Measurements from ENCODE around the gene JPT2.

Gene JPT2

GRCh38 chr16:1677942-1678499, at the start of gene JPT2:
TSS of gene JPT2 (plus strand) at chr16:1678279. CDS start at chr16:1678313, 34 bp downstream.
- DNase-seq, result peak; percentile 73

GRCh38 chr16:1630450-1631213, 47.4 kb upstream of the JPT2 start:
- DNase-seq, result no peak

DNA sequence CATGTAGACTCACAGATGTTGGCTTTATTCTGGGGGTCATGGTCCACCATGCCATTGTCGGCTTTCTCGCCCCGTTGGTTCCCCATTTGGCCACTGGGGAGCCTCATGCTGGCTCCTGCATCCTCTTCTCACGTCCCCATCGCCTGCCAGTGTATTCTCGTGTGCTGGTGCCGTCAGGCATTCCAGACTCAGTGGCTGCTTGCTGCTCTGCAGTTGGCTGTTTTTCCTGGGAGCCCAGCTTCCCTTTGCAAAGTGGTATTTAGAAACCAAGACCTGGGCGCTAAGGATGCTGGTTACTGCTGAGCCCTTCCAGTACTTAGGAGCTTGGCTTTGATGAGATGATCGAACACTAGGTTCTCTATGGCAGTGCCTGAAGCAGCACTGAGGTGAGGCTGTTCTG, 46.8 kb upstream of the JPT2 start:
- DNase-seq, result no peak

DNA sequence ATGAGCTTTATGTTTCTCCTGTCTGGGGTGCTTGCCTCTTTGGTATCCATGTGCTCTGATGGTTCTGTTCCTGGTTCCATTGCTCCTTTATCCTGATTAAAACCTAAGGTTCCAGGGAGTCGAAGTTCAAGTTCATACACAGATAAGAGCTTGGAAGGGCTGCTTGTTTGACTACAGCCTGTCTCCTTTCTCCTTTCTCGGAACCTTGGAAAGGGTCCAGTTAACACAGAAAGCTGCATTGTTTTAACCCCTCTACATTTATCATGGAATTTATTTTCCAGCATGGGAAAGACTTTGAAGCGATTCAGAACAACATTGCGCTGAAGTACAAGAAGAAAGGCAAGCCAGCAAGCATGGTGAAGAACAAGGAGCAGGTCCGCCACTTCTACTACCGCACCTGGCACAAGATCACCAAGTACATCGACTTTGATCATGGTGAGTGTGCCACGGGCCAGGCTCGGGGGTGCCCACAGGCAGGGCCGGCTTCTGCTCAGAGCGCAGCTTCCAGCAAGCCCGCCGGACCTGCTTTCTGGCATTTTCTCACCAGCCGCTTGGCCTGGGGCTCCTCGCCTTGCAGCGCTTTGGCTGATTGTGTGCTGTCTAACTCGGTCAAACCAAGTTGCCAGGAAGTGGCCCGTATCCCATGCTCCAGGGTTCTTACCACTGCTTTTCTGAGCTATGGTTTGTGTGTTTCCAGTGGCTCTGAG, 46.0 kb upstream of the JPT2 start:
- DNase-seq, result no peak

GRCh38 chr16:1632638-1632970, 45.5 kb upstream of the JPT2 start:
- DNase-seq, result no peak

- DNase-seq, result no peak
Measured at GRCh38 chr16:1633310-1633709, 44.8 kb upstream of the JPT2 start.

DNA sequence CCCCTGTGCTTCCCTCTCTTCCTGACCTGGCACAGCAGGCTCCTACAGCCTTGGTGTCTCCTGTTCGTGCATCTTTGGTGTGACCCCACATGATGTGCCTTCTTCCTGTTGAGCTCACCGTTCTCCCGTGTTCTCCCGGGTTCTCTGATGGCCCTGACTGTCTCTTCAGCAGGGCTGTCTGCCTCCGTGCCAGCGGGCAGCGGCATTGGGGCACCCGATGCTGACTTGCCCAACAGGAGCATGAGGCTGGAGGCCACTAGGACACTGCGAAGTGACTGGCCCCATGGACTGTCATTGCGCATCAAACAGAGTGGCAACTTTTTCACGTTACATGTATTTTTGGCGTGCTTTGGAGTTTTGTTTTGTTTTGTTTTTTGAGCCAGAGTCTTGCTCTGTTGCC, 43.5 kb upstream of the JPT2 start:
- DNase-seq, result no peak

GRCh38 chr16:1635070-1635469, 43.0 kb upstream of the JPT2 start:
- no peak for DNase-seq

- DNase-seq, result no peak
Measured at GRCh38 chr16:1637526-1637925, 40.6 kb upstream of the JPT2 start.

GRCh38 chr16:1638757-1639156, 39.3 kb upstream of the JPT2 start:
- no peak for DNase-seq

GRCh38 chr16:1639282-1639681, 38.8 kb upstream of the JPT2 start:
- no peak for DNase-seq

GRCh38 chr16:1639860-1640259, 38.2 kb upstream of the JPT2 start:
- DNase-seq, result no peak

DNA sequence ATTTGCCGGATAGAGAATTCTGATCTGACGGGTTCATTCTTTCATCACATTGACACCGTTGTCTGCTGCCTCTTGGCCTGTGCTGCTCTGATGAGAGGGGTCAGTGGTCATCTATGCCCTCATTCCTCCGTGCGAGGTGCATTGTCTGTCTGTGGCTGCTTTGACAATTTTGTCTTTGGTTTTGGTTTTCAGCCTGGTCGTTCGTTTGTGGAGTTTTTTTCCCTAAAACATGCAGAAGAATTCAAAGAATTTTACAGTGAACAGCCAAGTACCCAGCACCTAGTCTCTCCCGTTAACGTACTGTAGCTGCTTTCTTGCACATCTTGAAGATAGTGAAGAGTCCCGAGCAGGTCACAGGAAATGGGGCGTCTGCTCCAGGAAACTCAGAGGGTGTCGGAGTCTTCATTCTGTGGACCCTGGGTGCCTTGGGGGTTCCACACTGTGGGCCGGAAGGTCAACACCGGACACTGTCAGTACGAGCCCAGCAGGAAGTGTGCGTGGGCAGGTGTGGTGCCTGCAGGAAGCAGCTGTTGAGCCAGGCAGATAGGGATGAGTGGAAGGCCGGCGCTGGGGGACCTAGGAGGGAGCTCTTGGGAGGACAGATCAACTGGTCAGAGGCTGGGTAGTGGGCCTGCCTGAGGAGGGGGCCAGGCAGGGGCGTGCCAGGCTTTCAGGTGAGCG, 37.7 kb upstream of the JPT2 start:
- DNase-seq, result no peak

DNA sequence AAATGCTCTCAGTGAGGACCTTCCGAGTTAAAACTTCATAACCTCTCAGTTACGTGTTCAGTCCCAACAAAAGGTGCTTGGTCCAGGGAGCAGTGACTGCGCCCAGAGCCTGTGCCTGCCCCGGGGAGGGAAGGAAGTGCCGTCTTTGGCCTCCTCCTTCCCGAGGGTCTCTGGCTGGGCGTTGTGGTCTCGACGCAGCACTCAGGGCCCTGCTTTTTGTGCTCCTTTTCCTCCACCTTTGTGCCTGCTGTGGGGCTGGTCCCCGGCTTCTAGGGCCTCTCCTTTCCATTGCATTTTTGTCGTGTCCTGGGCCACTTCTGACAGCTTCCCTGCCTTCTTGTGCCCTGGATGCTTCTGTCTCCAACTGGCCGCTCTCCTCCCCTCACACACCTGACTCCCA, 36.8 kb upstream of the JPT2 start:
- no peak for DNase-seq

DNA sequence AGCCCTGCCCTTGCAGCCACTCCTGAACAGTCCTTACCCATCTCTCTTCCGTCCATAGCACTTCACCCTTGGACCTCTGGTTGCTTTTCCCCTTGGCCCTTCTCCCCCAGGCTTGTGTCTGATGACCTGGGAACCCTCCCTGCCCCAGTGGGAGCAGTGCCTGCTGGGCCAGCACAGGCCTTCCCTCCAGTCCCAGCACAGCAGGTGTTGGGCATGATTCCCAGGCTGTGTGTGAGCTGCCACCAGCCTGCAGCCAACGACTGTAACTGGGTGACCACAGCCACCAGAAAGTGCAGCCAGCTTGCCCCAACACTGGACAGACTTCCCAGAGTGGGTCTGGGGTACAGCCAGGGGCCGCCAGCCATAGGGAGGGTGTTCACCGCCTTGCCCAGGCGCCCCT, 35.9 kb upstream of the JPT2 start:
- no peak for DNase-seq

DNA sequence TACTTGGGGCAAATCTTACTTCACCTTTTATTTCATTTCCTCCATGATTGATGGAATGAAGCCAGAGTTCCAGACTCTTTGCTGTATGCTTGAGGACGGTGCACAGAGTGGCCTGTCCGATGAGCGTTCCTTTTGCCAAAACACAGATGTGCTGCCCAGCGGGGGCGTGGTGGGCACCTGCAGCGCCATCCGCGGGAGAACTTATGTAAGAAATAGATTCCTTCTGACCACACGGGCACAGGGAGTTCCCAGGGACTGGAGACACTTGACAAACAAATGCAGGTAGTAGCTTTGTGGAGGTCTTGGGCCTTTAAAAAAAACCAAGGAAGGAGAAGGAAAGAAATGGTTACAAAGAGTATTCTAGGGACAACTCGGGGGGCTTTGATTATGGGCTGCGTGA, 35.3 kb upstream of the JPT2 start:
- no peak for DNase-seq

- DNase-seq, result no peak
Measured at GRCh38 chr16:1643521-1643920, 34.6 kb upstream of the JPT2 start.

- no peak for DNase-seq
Measured at GRCh38 chr16:1645914-1646525, 32.1 kb upstream of the JPT2 start.

DNA sequence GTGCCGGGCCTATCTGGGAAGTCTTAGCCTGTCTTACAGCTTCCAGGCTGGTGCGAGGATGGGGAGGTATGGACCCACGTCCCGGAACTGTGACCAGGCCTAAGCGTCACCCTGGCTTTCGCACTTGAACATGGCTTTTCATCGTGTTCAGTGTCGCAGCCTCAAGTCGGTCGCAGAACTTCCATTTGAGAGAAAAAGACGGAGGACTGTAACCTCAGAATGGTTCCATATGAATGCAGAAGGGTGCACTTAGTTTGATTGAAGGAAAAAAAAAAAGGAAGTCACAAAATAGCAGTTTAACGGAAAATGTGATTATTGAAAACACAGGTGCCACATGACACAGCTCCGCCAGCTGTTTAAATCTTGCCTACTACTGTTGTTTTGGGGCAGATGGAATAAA, 30.2 kb upstream of the JPT2 start:
- DNase-seq, result no peak

GRCh38 chr16:1650131-1650530, 27.9 kb upstream of the JPT2 start:
- DNase-seq, result no peak

- no peak for DNase-seq
Measured at GRCh38 chr16:1651094-1651973, 26.7 kb upstream of the JPT2 start.

DNA sequence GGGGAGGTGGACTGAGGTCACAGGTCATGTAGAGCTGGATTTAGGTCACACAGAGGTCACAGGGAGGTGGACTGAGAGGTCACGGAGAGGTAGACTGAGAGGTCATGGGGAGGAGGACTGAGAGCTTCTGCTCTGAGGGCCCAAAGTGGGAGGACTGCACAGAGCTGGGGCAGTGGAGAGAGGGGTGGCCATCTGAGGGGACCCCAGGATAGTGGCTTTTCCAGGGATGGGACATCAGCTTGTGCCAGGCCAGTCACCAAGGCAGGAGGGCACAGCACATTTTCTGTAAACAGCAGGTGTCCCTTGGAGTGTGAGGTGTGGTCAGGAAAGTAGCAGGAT, 26.1 kb upstream of the JPT2 start:
- no peak for DNase-seq

DNA sequence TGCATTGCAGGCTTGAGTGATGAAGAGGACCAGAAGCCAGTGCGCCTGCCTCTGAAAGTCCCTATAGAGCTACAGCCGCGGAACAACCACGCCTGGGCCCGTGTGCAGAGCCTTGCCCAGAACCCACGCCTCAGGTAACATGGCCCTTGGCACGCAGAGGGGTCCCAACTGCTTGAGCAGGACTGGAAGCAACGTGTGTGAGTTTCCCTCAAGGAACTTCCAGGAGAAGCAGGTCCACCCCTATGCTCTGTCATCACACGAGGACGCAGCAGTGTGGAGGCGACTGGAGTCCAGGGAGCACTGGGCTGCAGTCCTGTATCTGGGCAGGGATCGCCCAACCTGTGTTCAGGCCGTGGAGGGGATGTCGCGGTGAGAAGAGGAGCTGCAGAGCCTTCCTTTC, 25.1 kb upstream of the JPT2 start:
- DNase-seq, result no peak

Data from GOT3 (cell line).